WTC11 (cell line): ENCODE measurements around the gene PGGHG. TPM values are rescaled to one million over a fixed set of nuclear protein-coding genes. Genes with fewer than 3 reads are reported as not detected.
"Not testable (repeated sequence)": the region's sequence is repeated elsewhere in the genome, so short reads cannot be mapped to it uniquely, and the experiment has no call there.

ENCODE experiments used
- ATAC-seq: fragments of 200-7000 bp; cut with Tn5 transposase; 2 replicates; pipeline ENCODE4 v1.10.0; 2021; ENCODE audit warnings: mild to moderate bottlenecking, moderate library complexity
- CTCF ChIA-PET: fragments of 300-600 bp; sonication (Branson Sonifier 250); formaldehyde crosslinking; loops from one replicate; lab custom pipeline; 2021; ENCODE audit warnings: antibody characterized with exemption; lab: Charles Lee
- POLR2A ChIA-PET: fragments of 350-600 bp; sonication (Branson Sonifier 250); formaldehyde crosslinking; loops from one replicate; lab custom pipeline; 2021; ENCODE audit warnings: antibody characterized with exemption; lab: Charles Lee
- DNase-seq: peaks from one replicate; pipeline ENCODE4 v3.0.0; 2021; ENCODE audit warnings: low spot score
- H3K27ac Mint-ChIP-seq: 2 replicates; pipeline ENCODE4 v1.8.0; 2021; ENCODE audit warnings: mixed read lengths
- H3K27me3 Mint-ChIP-seq: 2 replicates; pipeline ENCODE4 v1.8.0; 2021; ENCODE audit warnings: low read depth, mild to moderate bottlenecking, moderate library complexity, mixed read lengths
- H3K36me3 Mint-ChIP-seq: 2 replicates; pipeline ENCODE4 v1.8.0; 2021; ENCODE audit warnings: mixed read lengths
- H3K4me1 Mint-ChIP-seq: 2 replicates; pipeline ENCODE4 v1.8.0; 2022; ENCODE audit warnings: mixed read lengths
- H3K4me3 Mint-ChIP-seq: 2 replicates; pipeline ENCODE4 v1.8.0; 2021; ENCODE audit warnings: mild to moderate bottlenecking, moderate library complexity, mixed read lengths
- H3K9me3 Mint-ChIP-seq: 2 replicates; pipeline ENCODE4 v1.8.0; 2021; ENCODE audit warnings: mixed read lengths
- CREB1 ChIP-seq: sonication (generic); formaldehyde crosslinking; IDR thresholded peaks from 2 replicates; pipeline ENCODE4 v1.8.0; 2023; ENCODE audit warnings: mild to moderate bottlenecking, missing genetic modification reagents
- ERG ChIP-seq: fragments of 250-450 bp; sonication (Bioruptor Pico); IDR thresholded peaks from 2 replicates; pipeline ENCODE4 v1.8.0; 2021; ENCODE audit warnings: mild to moderate bottlenecking
- FOXK1 ChIP-seq: sonication (generic); formaldehyde crosslinking; IDR thresholded peaks from 2 replicates; pipeline ENCODE4 v1.8.0; 2022; ENCODE audit warnings: mild to moderate bottlenecking, moderate library complexity, missing genetic modification reagents
- GABPB1 ChIP-seq: sonication (generic); formaldehyde crosslinking; IDR thresholded peaks from 2 replicates; pipeline ENCODE4 v1.8.1; 2023; ENCODE audit warnings: mild to moderate bottlenecking, missing genetic modification reagents
- NFE2L1 ChIP-seq: sonication (generic); formaldehyde crosslinking; IDR thresholded peaks from 2 replicates; pipeline ENCODE4 v1.8.1; 2023; ENCODE audit warnings: missing genetic modification reagents
- USF1 ChIP-seq: sonication (generic); formaldehyde crosslinking; IDR thresholded peaks from 2 replicates; pipeline ENCODE4 v1.8.0; 2022; ENCODE audit warnings: mild to moderate bottlenecking, missing genetic modification reagents
- USF2 ChIP-seq: sonication (generic); formaldehyde crosslinking; IDR thresholded peaks from 2 replicates; pipeline ENCODE4 v1.8.1; 2023; ENCODE audit warnings: mild to moderate bottlenecking, missing genetic modification reagents, moderate library complexity
- ZNF396 ChIP-seq: fragments of 250-450 bp; sonication (Bioruptor Pico); IDR thresholded peaks from 2 replicates; pipeline ENCODE4 v1.8.0; 2021; ENCODE audit warnings: mild to moderate bottlenecking, moderate library complexity, borderline replicate concordance
- total RNA-seq: library from RNA; stranded (reverse); gene quantifications from 3 replicates; pipeline ENCODE4 v1.2.3, GENCODE V29; 2021
- TF ChIP-seq, protein P1 (sequence below): sonication (generic); formaldehyde crosslinking; IDR thresholded peaks from 2 replicates; pipeline ENCODE4 v1.8.0; 2022; ENCODE audit warnings: missing genetic modification reagents
- TF ChIP-seq, protein P2 (sequence below): sonication (generic); formaldehyde crosslinking; IDR thresholded peaks from 2 replicates; pipeline ENCODE4 v1.8.0; 2022; ENCODE audit warnings: mild to moderate bottlenecking, missing genetic modification reagents

PGGHG gene
- total RNA-seq, 1 experiment from 2014 or later: 74.9 TPM

DNA sequence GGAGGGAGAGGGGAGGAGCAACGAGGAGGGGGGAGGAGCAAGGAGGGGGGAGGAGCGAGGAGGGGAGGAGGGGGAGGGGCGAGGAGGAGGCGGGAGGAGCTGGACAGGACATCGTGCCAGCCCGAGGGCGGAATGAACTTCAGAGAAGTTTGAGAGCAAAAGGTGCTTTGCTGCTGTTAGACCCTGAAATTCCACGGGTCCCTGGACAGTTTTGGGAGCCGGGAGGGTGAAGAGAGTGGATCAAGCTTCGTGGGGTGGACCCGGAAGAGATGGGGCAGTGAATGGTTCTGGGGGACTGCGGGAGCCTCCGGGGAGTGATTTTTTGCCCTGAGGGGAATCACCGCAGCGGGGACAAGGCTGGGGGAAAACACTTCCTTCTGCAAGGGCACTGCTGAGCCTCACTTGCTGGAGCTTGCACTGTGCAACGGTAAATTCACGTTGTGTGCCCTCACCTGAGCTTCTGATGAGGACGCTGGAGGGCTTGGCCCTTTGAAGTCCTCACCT is 21.4 kb upstream of the PGGHG start (continued):
- TF ChIP-seq, protein P1, sequence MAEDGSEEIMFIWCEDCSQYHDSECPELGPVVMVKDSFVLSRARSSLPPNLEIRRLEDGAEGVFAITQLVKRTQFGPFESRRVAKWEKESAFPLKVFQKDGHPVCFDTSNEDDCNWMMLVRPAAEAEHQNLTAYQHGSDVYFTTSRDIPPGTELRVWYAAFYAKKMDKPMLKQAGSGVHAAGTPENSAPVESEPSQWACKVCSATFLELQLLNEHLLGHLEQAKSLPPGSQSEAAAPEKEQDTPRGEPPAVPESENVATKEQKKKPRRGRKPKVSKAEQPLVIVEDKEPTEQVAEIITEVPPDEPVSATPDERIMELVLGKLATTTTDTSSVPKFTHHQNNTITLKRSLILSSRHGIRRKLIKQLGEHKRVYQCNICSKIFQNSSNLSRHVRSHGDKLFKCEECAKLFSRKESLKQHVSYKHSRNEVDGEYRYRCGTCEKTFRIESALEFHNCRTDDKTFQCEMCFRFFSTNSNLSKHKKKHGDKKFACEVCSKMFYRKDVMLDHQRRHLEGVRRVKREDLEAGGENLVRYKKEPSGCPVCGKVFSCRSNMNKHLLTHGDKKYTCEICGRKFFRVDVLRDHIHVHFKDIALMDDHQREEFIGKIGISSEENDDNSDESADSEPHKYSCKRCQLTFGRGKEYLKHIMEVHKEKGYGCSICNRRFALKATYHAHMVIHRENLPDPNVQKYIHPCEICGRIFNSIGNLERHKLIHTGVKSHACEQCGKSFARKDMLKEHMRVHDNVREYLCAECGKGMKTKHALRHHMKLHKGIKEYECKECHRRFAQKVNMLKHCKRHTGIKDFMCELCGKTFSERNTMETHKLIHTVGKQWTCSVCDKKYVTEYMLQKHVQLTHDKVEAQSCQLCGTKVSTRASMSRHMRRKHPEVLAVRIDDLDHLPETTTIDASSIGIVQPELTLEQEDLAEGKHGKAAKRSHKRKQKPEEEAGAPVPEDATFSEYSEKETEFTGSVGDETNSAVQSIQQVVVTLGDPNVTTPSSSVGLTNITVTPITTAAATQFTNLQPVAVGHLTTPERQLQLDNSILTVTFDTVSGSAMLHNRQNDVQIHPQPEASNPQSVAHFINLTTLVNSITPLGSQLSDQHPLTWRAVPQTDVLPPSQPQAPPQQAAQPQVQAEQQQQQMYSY (CRISPR knock-in tag): no peak

GRCh38 chr11:268716-269145 is 20.2 kb upstream of the PGGHG start:
- not testable (repeated sequence) for ATAC-seq, H3K36me3 Mint-ChIP-seq, DNase-seq, H3K27me3 Mint-ChIP-seq
- Mint-ChIP-seq H3K27ac (peak overlapping the region; percentile 71; the same call in 1 of the 2 replicates), H3K9me3 (peaks cover 11% of the 10 kb centered on the region; the same call in 1 of the 2 replicates), H3K4me3 (peak overlapping the region; percentile 46), H3K4me1 (peaks cover 28% of the 10 kb centered on the region)
- ChIA-PET CTCF (interaction anchor here (0.9 to 2.9 kb wide), 7 partner anchors 10 to 100 kb away, joined by 3 to 20 read pairs (median 3); no protein-coding TSS in a partner anchor), POLR2A (interaction anchor here (0.8 to 0.9 kb wide), 2 partner anchors 32 to 47 kb away, joined by 3 read pairs; no protein-coding TSS in a partner anchor)
- TF ChIP-seq, protein P2, sequence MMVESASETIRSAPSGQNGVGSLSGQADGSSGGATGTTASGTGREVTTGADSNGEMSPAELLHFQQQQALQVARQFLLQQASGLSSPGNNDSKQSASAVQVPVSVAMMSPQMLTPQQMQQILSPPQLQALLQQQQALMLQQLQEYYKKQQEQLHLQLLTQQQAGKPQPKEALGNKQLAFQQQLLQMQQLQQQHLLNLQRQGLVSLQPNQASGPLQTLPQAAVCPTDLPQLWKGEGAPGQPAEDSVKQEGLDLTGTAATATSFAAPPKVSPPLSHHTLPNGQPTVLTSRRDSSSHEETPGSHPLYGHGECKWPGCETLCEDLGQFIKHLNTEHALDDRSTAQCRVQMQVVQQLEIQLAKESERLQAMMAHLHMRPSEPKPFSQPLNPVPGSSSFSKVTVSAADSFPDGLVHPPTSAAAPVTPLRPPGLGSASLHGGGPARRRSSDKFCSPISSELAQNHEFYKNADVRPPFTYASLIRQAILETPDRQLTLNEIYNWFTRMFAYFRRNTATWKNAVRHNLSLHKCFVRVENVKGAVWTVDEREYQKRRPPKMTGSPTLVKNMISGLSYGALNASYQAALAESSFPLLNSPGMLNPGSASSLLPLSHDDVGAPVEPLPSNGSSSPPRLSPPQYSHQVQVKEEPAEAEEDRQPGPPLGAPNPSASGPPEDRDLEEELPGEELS (CRISPR knock-in tag): 0 out of 2 replicates have a peak, but pooled peaks have one; percentile 5

DNA sequence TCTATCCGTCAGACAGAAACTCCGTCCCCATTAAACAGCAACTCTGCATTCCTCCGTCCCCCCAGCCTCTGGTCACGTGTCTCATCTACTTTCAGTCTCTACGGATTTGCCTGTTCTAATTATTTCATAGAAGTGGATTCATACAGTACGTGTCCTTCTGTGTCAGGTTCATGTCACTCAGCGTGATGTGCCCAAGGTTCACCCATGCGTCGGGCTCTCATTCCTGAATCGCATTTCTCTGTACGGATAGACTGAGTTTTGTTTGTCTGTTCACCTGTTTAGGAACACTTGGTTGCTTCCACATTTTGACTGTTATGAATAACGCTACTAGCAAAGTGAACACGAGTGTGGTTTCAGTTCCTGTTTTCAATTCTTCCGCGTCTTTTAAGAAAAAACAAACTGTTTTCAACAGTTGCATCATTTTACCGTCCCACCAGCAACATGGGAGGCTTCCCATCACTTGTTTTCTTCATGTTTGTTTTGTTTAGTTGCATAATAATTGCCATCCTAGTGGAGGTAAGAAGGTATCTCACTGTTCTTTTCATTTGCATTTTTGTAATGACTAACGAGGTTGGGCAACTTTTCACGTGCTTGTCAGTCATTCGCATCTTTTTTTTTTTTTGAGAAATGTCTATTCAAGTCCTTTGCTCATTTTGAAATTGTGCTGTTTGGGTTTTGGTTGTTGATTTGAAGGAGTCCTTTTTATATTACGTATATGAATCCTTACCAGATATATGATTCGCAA is 19.6 kb upstream of the PGGHG start:
- DNase-seq (no peak), ATAC-seq (no peak)
- peak overlapping the region; percentile 71 for H3K27ac Mint-ChIP-seq
- 0 out of 2 replicates have a peak, but pooled peaks cover 3% of the 10 kb centered on the region for H3K36me3 Mint-ChIP-seq
- H3K27me3 Mint-ChIP-seq: no peaks in the 10 kb centered on the region; the same call in 1 of the 2 replicates
- POLR2A ChIA-PET: interaction anchor here (0.9 kb wide), 1 partner anchor 31 kb away, joined by 3 read pairs; no protein-coding TSS in a partner anchor
- CTCF ChIA-PET: interaction anchor here (0.9 to 2.9 kb wide), 6 partner anchors 10 to 99 kb away, joined by 3 to 20 read pairs (median 4); no protein-coding TSS in a partner anchor
- peak overlapping the region; percentile 46 for H3K4me3 Mint-ChIP-seq
- H3K9me3 Mint-ChIP-seq: peaks cover 11% of the 10 kb centered on the region; the same call in 1 of the 2 replicates
- peaks cover 28% of the 10 kb centered on the region for H3K4me1 Mint-ChIP-seq
- TF ChIP-seq GABPB1 (CRISPR knock-in tag): peak; percentile 86
- peak; percentile 66 for TF ChIP-seq USF2 (CRISPR knock-in tag)
- TF ChIP-seq ZNF396 (CRISPR knock-in tag): no peak
- TF ChIP-seq CREB1 (CRISPR knock-in tag): no peak
- no peak for TF ChIP-seq FOXK1 (CRISPR knock-in tag)
- TF ChIP-seq NFE2L1 (CRISPR knock-in tag): no peak
- no peak for TF ChIP-seq ERG (CRISPR knock-in tag)
- peak; percentile 70; the same call in 1 of the 2 replicates for TF ChIP-seq USF1 (CRISPR knock-in tag)
